H1 (cell line): ENCODE results near the gene OPA3. TPM values are rescaled to one million over a fixed set of nuclear protein-coding genes. Genes with fewer than 3 reads are reported as not detected.

Experiments used
- CTCF ChIA-PET: fragments of 300-600 bp; sonication (Branson Sonifier 250); formaldehyde crosslinking; loops from one replicate; lab custom pipeline; 2021; ENCODE audit not compliant: partially characterized antibody; lab: Charles Lee
- POLR2A ChIA-PET: fragments of 300-600 bp; sonication (Branson Sonifier 250); formaldehyde crosslinking; loops from one replicate; lab custom pipeline; 2021; ENCODE audit warnings: inconsistent platforms; ENCODE audit not compliant: partially characterized antibody; lab: Charles Lee
- DNase-seq, 2 experiments: peaks; one replicate each; pipeline versions ENCODE4 v3.0.0 to v3.0.0-alpha.2; 2010 to 2022; ENCODE audit warnings: low spot score in 2 of 2, low read depth in 1 of 2, mixed read lengths in 1 of 2
- FAIRE-seq: peaks from 2 replicates; lab custom pipeline; 2011; peaks lifted over from hg19 to GRCh38; lab: Jason Lieb, UNC
- H2AFZ ChIP-seq: 2 replicates; pipeline ENCODE4 v1.8.1; 2012; ENCODE audit warnings: low read length, inconsistent platforms
- H2AK5ac ChIP-seq: 2 replicates; pipeline ENCODE4 v1.6.1; 2013; ENCODE audit warnings: low read depth, low read length
- H2BK120ac ChIP-seq: replicated peaks from 2 replicates; pipeline ENCODE3; 2013; ENCODE audit warnings: low read depth, low read length, inconsistent platforms
- H2BK12ac ChIP-seq: 2 replicates; pipeline ENCODE4 v1.6.1; 2013; ENCODE audit warnings: low read depth, low read length
- H2BK15ac ChIP-seq: 2 replicates; pipeline ENCODE4 v1.6.1; 2013; ENCODE audit warnings: low read length
- H2BK20ac ChIP-seq: 2 replicates; pipeline ENCODE4 v1.6.1; 2013; ENCODE audit warnings: low read length
- H2BK5ac ChIP-seq: 2 replicates; pipeline ENCODE4 v1.6.1; 2013; ENCODE audit warnings: low read depth, low read length
- H3K14ac ChIP-seq: 2 replicates; pipeline ENCODE4 v1.6.1; 2013; ENCODE audit warnings: inconsistent platforms; ENCODE audit not compliant: insufficient read length
- H3K18ac ChIP-seq: 2 replicates; pipeline ENCODE4 v1.6.1; 2013; ENCODE audit warnings: low read length; ENCODE audit errors: extremely low read depth
- H3K23ac ChIP-seq: 2 replicates; pipeline ENCODE4 v1.6.1; 2013; ENCODE audit warnings: inconsistent platforms; ENCODE audit not compliant: insufficient read length
- H3K23me2 ChIP-seq: 2 replicates; pipeline ENCODE4 v1.6.1; 2013; ENCODE audit warnings: low read depth, low read length
- H3K27ac ChIP-seq: 2 replicates; pipeline ENCODE4 v1.6.1; 2011; ENCODE audit warnings: low read depth, low read length, inconsistent platforms
- H3K27me3 ChIP-seq, 4 experiments: replicated peaks in 1 of 4; 1 replicate in 1 of 4; 2 replicates in 3 of 4; pipeline versions ENCODE4 v1.6.1 to v1.8.1; 2011 to 2013; ENCODE audit warnings: low read length in 3 of 4, mild to moderate bottlenecking in 3 of 4, inconsistent platforms in 2 of 4, mixed read lengths in 2 of 4, moderate library complexity in 1 of 4; ENCODE audit not compliant: control insufficient read depth in 3 of 4, insufficient read depth in 3 of 4; ENCODE audit errors: extremely low read depth in 1 of 4
- H3K36me3 ChIP-seq, 4 experiments: 2 replicates each; pipeline versions ENCODE4 v1.6.1 to v1.8.1; 2011 to 2013; ENCODE audit warnings: mild to moderate bottlenecking in 4 of 4, low read length in 3 of 4, moderate library complexity in 2 of 4, control low read depth in 1 of 4, inconsistent platforms in 1 of 4; ENCODE audit not compliant: insufficient read depth in 4 of 4, control insufficient read depth in 2 of 4
- H3K4ac ChIP-seq: replicated peaks from 2 replicates; pipeline ENCODE3; 2013; ENCODE audit warnings: low read length, low read depth, mixed read lengths, inconsistent platforms; ENCODE audit not compliant: insufficient read length
- H3K4me1 ChIP-seq, 4 experiments: replicated peaks in 1 of 4; 1 replicate in 1 of 4; 2 replicates in 3 of 4; pipeline versions ENCODE4 v1.6.1 to v1.8.1; 2011 to 2013; ENCODE audit warnings: low read length in 3 of 4, inconsistent platforms in 2 of 4, mixed read lengths in 1 of 4; ENCODE audit not compliant: insufficient read depth in 4 of 4, control insufficient read depth in 3 of 4
- H3K4me2 ChIP-seq, 2 experiments: 2 replicates each; pipeline versions ENCODE4 v1.6.1 to v1.8.1; 2011 to 2013; ENCODE audit warnings: low read depth in 2 of 2, low read length in 2 of 2, control low read depth in 1 of 2, inconsistent platforms in 1 of 2, mild to moderate bottlenecking in 1 of 2; ENCODE audit not compliant: insufficient read depth in 1 of 2
- H3K4me3 ChIP-seq, 4 experiments: fragments of 200-600, 300-600 bp in 1 of 4; sonication (generic), shearing (Covaris generic), sonication (Bioruptor Twin) in 1 of 4; 2 replicates each; pipeline versions ENCODE4 v1.5.1 to v1.8.1; 2011 to 2016; ENCODE audit warnings: low read length in 4 of 4, low read depth in 3 of 4, control low read depth in 2 of 4, inconsistent platforms in 2 of 4, mild to moderate bottlenecking in 2 of 4, mixed read lengths in 1 of 4, moderate library complexity in 1 of 4; ENCODE audit not compliant: insufficient read depth in 2 of 4; ENCODE audit errors: extremely low read depth in 1 of 4
- H3K56ac ChIP-seq: replicated peaks from 2 replicates; pipeline ENCODE3; 2013; ENCODE audit warnings: low read depth, mild to moderate bottlenecking, mixed read lengths, low read length, inconsistent platforms; ENCODE audit not compliant: insufficient read length
- H3K79me1 ChIP-seq: 2 replicates; pipeline ENCODE4 v1.6.1; 2013; ENCODE audit warnings: low read depth, low read length, control low read depth
- H3K79me2 ChIP-seq, 2 experiments: 2 replicates each; pipeline versions ENCODE4 v1.6.1 to v1.8.1; 2012 to 2013; ENCODE audit warnings: low read length in 2 of 2, mild to moderate bottlenecking in 2 of 2, inconsistent platforms in 1 of 2; ENCODE audit not compliant: insufficient read depth in 2 of 2, control insufficient read depth in 1 of 2
- H3K9ac ChIP-seq, 4 experiments: replicated peaks in 1 of 4; 1 replicate in 1 of 4; 2 replicates in 3 of 4; pipeline versions ENCODE4 v1.6.1 to v1.8.1; 2011 to 2013; ENCODE audit warnings: low read depth in 3 of 4, low read length in 3 of 4, control low read depth in 2 of 4, mild to moderate bottlenecking in 2 of 4, moderate library complexity in 2 of 4, inconsistent platforms in 1 of 4; ENCODE audit errors: extremely low read depth in 1 of 4
- H3K9me3 ChIP-seq, 2 experiments: 2 replicates each; pipeline versions ENCODE4 v1.6.1 to v1.8.1; 2012 to 2013; ENCODE audit warnings: mild to moderate bottlenecking in 2 of 2, moderate library complexity in 2 of 2, control low read depth in 1 of 2, inconsistent platforms in 1 of 2, low read depth in 1 of 2, low read length in 1 of 2, mixed read lengths in 1 of 2; ENCODE audit not compliant: insufficient read depth in 2 of 2
- H4K20me1 ChIP-seq, 2 experiments: replicated peaks in 1 of 2; 2 replicates each; pipeline versions ENCODE3 to v1.8.1; 2011 to 2013; ENCODE audit warnings: inconsistent platforms in 2 of 2, low read length in 2 of 2, mild to moderate bottlenecking in 1 of 2; ENCODE audit not compliant: insufficient read depth in 2 of 2, control insufficient read depth in 1 of 2
- H4K5ac ChIP-seq: 2 replicates; pipeline ENCODE4 v1.6.1; 2013; ENCODE audit warnings: low read length, low read depth, mixed read lengths, inconsistent platforms; ENCODE audit not compliant: insufficient read length
- H4K8ac ChIP-seq: 2 replicates; pipeline ENCODE4 v1.8.0; 2013; ENCODE audit warnings: mild to moderate bottlenecking, moderate library complexity, low read length, inconsistent platforms; ENCODE audit not compliant: insufficient read depth; ENCODE audit errors: extremely low read depth
- H4K91ac ChIP-seq: replicated peaks from 2 replicates; pipeline ENCODE3; 2013; ENCODE audit warnings: low read length, mixed read lengths, inconsistent platforms; ENCODE audit not compliant: insufficient read length
- BRCA1 ChIP-seq: IDR thresholded peaks from 2 replicates; pipeline ENCODE4 v1.6.1; 2012; ENCODE audit warnings: low read depth, low read length, improper control_type of control experiment
- CBX8 ChIP-seq: fragments of 300-800, 300-1000 bp; sonication (generic); IDR thresholded peaks from 2 replicates; pipeline ENCODE4 v1.7.1; 2016; ENCODE audit warnings: low read depth, low read length, borderline replicate concordance
- CHD1 ChIP-seq: IDR thresholded peaks from 2 replicates; pipeline ENCODE4 v1.6.1; 2012; ENCODE audit warnings: low read depth, low read length, improper control_type of control experiment
- CTCF ChIP-seq, 3 experiments: IDR thresholded peaks; 1 replicate in 2 of 3; 2 replicates in 1 of 3; pipeline versions ENCODE4 v1.5.1 to v1.6.1; 2011; ENCODE audit warnings: low read length in 3 of 3, mild to moderate bottlenecking in 3 of 3, inconsistent platforms in 2 of 3, low read depth in 1 of 3, moderate library complexity in 1 of 3; ENCODE audit not compliant: insufficient read depth in 1 of 3; ENCODE audit errors: control extremely low read depth in 1 of 3
- KDM4A ChIP-seq: IDR thresholded peaks from one replicate; pipeline ENCODE4 v1.7.1; 2012; ENCODE audit warnings: low read depth, mild to moderate bottlenecking, moderate library complexity, low read length, inconsistent platforms; ENCODE audit not compliant: severe bottlenecking
- MAX ChIP-seq: IDR thresholded peaks from 2 replicates; pipeline ENCODE4 v1.6.1; 2012; ENCODE audit warnings: inconsistent platforms
- POLR2A ChIP-seq, 2 experiments: IDR thresholded peaks; 1 replicate in 1 of 2; 2 replicates in 1 of 2; pipeline ENCODE4 v1.6.1; 2011; ENCODE audit warnings: low read depth in 2 of 2, low read length in 2 of 2, mild to moderate bottlenecking in 2 of 2; ENCODE audit errors: control extremely low read depth in 1 of 2
- RFX5 ChIP-seq: IDR thresholded peaks from 2 replicates; pipeline ENCODE4 v1.6.1; 2011; ENCODE audit warnings: low read depth, low read length, improper control_type of control experiment, borderline replicate concordance
- SP4 ChIP-seq: IDR thresholded peaks from 2 replicates; pipeline ENCODE4 v1.6.1; 2012; ENCODE audit warnings: low read length, inconsistent platforms
- WGBS, 2 experiments: shearing (Covaris generic) in 1 of 2; methylation state at CpG; one replicate each; pipeline versions ENCODE4 v1.1.6 to v1.1.7; 2013 to 2015; ENCODE audit warnings: low lambda C conversion rate in 2 of 2, mixed read lengths in 2 of 2, inconsistent platforms in 1 of 2, low coverage in 1 of 2, missing lambda C conversion rate in 1 of 2; ENCODE audit not compliant: insufficient replicate concordance in 2 of 2, insufficient coverage in 1 of 2, insufficient read length in 1 of 2; ENCODE audit errors: extremely low coverage in 1 of 2, missing lambda C conversion rate in 1 of 2; 5-methylcytosine and 5-hydroxymethylcytosine counted together
- polyA plus RNA-seq, 7 experiments: library from polyadenylated mRNA; depleted of rRNA in 3 of 7; stranded (reverse) in 5 of 7; unstranded in 2 of 7; fragments of >200 nt in 5 of 7; fragments of 200-250 nt in 2 of 7; gene quantifications; 1 replicate in 5 of 7; 2 replicates in 1 of 7; 4 replicates in 1 of 7; pipeline versions ENCODE4 v1.2.1 to v1.2.3, GENCODE V29; 2011 to 2013; ENCODE audit warnings: missing spikeins in 2 of 7, mixed read lengths in 2 of 7
- total RNA-seq: library from RNA; stranded (reverse); fragmentation: NEBNext Ultra II Directional; extraction: Animal tissue kit (Norgen Biotek cat#: 25700); gene quantifications from 2 replicates; pipeline ENCODE4 v1.2.1, GENCODE V29; 2021

OPA3 gene
- total and polyA plus RNA-seq, 2 of the 8 experiments (the other 6 are each of a cell fraction or from before 2014, with no cell fraction given): 12.5 to 14.5 TPM

GRCh38 chr19:45528744-45529419, 55.7 kb downstream of the OPA3 start:
- H3K4me2 ChIP-seq: peak overlapping the region; percentile 81 to 98
- ChIA-PET CTCF (interaction anchor here (0.7 to 2.9 kb wide), 17 partner anchors 9 to 215 kb away, joined by 3 to 22 read pairs (median 5); no protein-coding TSS in a partner anchor), POLR2A (interaction anchor here (0.5 to 3.6 kb wide), 17 partner anchors 9 to 683 kb away, joined by 3 to 16 read pairs (median 5); no protein-coding TSS in a partner anchor)
- FAIRE-seq (no peak), DNase-seq (peak; percentile 87 to 88)
- H3K18ac ChIP-seq: no peak overlapping the region; the same call in 1 of the 2 replicates
- H3K27ac ChIP-seq: no peak overlapping the region
- peak overlapping the region; percentile 50 to 68 (median 58) for H3K4me3 ChIP-seq
- no peaks in the 10 kb centered on the region for H3K79me1 ChIP-seq
- no peak overlapping the region for H4K5ac ChIP-seq
- no peak overlapping the region for H2BK20ac ChIP-seq
- peaks cover 0 to 9% of the 10 kb centered on the region in 2 experiments for H4K20me1 ChIP-seq
- peaks cover 0 to 5% (median under 1%) of the 10 kb centered on the region in 4 experiments; a peak in 4 of 7 replicates for H3K27me3 ChIP-seq
- H2AK5ac ChIP-seq: no peak overlapping the region
- H3K79me2 ChIP-seq: no peaks in the 10 kb centered on the region
- peak overlapping the region; percentile 45; the same call in 1 of the 2 replicates for H2AFZ ChIP-seq
- peak overlapping the region; percentile 62; the same call in 1 of the 2 replicates for H4K8ac ChIP-seq
- H3K4me1 ChIP-seq: peaks cover 0 to 14% (median 9%) of the 10 kb centered on the region in 4 experiments; a peak in 5 of 7 replicates
- peaks cover 5 to 6% of the 10 kb centered on the region in 2 experiments; a peak in 3 of 4 replicates for H3K9me3 ChIP-seq
- peak overlapping the region in 2 of 4 experiments; percentile 6 to 23; a peak in 2 of 7 replicates for H3K9ac ChIP-seq
- H4K91ac ChIP-seq: peak overlapping the region; percentile 15
- peak overlapping the region; percentile 66 for H2BK5ac ChIP-seq
- peaks cover 7 to 22% (median 15%) of the 10 kb centered on the region in 4 experiments for H3K36me3 ChIP-seq
- no peak overlapping the region for H2BK15ac ChIP-seq
- no peak overlapping the region for H3K23ac ChIP-seq
- no peak overlapping the region for H3K14ac ChIP-seq
- peak overlapping the region; percentile 50; the same call in 1 of the 2 replicates for H2BK12ac ChIP-seq
- H3K4ac ChIP-seq: no peak overlapping the region
- peaks cover 15% of the 10 kb centered on the region for H3K23me2 ChIP-seq
- 3% methylated on average over 37 of the region's 49 CpGs; no CpG with 5 or more reads in 1 of the 2 experiments for WGBS, 2 experiments
- peak overlapping the region; percentile 17 for H3K56ac ChIP-seq
- no peak overlapping the region for H2BK120ac ChIP-seq
- peak; percentile 91 for TF ChIP-seq CHD1
- peak; percentile 76 for TF ChIP-seq MAX
- no peak for TF ChIP-seq SP4
- no peak for TF ChIP-seq RFX5
- 0 out of 2 replicates have a peak, but pooled peaks have one; percentile 39 for TF ChIP-seq BRCA1
- no peak for TF ChIP-seq CBX8
- TF ChIP-seq KDM4A: peak; percentile 81
- peak; percentile 7 to 26 (median 14) for TF ChIP-seq CTCF (IDR thresholded peaks at IDR 0.05; ENCODE audit: control extremely low read depth in 1 of 3, insufficient read depth in 1 of 3, low read depth in 1 of 3, low read length in 3 of 3)
- TF ChIP-seq POLR2A (IDR thresholded peaks at IDR 0.05; ENCODE audit: control extremely low read depth in 1 of 2, low read depth in 2 of 2, low read length in 2 of 2): peak in 1 of 2 experiments; percentile 85; a peak in 1 of 3 replicates
